ENCODE data around the gene COX4I2. TPM values are rescaled to one million over a fixed set of nuclear protein-coding genes. Genes with fewer than 3 reads are reported as not detected.

COX4I2 gene
- total RNA-seq, 1 donor from 2014 or later, result not detected

- H3K27me3 Mint-ChIP-seq (ENCODE audit: unreplicated experiment), result no peaks in the 10 kb centered on the region
- no peak for DNase-seq (ENCODE audit: extremely low spot score, unreplicated experiment)
- peaks cover 65% of the 10 kb centered on the region for H3K4me1 Mint-ChIP-seq (ENCODE audit: unreplicated experiment)
- no peak overlapping the region for H3K4me3 Mint-ChIP-seq (ENCODE audit: unreplicated experiment)
- no peaks in the 10 kb centered on the region for H3K9me3 Mint-ChIP-seq (ENCODE audit: unreplicated experiment)
- TF ChIP-seq CTCF (IDR thresholded peaks at IDR 0.05), result no peak
- no peak overlapping the region for H3K27ac Mint-ChIP-seq (ENCODE audit: unreplicated experiment)
- peaks cover 18% of the 10 kb centered on the region for H3K36me3 Mint-ChIP-seq (ENCODE audit: unreplicated experiment)
Observed at GRCh38 chr20:31679357-31680285, 41.9 kb downstream of the COX4I2 start.

- no peaks in the 10 kb centered on the region for H3K9me3 Mint-ChIP-seq (ENCODE audit: unreplicated experiment)
- H3K36me3 Mint-ChIP-seq (ENCODE audit: unreplicated experiment), result peaks cover 18% of the 10 kb centered on the region
- H3K27me3 Mint-ChIP-seq (ENCODE audit: unreplicated experiment), result no peaks in the 10 kb centered on the region
- peak overlapping the region; percentile 59 for H3K27ac Mint-ChIP-seq (ENCODE audit: unreplicated experiment)
- no peak for DNase-seq (ENCODE audit: extremely low spot score, unreplicated experiment)
- no peak overlapping the region for H3K4me3 Mint-ChIP-seq (ENCODE audit: unreplicated experiment)
- TF ChIP-seq CTCF (IDR thresholded peaks at IDR 0.05), result no peak
- H3K4me1 Mint-ChIP-seq (ENCODE audit: unreplicated experiment), result peaks cover 56% of the 10 kb centered on the region
Observed at GRCh38 chr20:31680286-31681127, 42.8 kb downstream of the COX4I2 start.

GRCh38 chr20:31681128-31681727 is 43.5 kb downstream of the COX4I2 start:
- no peak overlapping the region for H3K4me3 Mint-ChIP-seq (ENCODE audit: unreplicated experiment)
- peaks cover 49% of the 10 kb centered on the region for H3K4me1 Mint-ChIP-seq (ENCODE audit: unreplicated experiment)
- no peak for DNase-seq (ENCODE audit: extremely low spot score, unreplicated experiment)
- no peaks in the 10 kb centered on the region for H3K27me3 Mint-ChIP-seq (ENCODE audit: unreplicated experiment)
- H3K36me3 Mint-ChIP-seq (ENCODE audit: unreplicated experiment), result peaks cover 22% of the 10 kb centered on the region
- no peak for TF ChIP-seq CTCF (IDR thresholded peaks at IDR 0.05)
- peak overlapping the region; percentile 59 for H3K27ac Mint-ChIP-seq (ENCODE audit: unreplicated experiment)
- H3K9me3 Mint-ChIP-seq (ENCODE audit: unreplicated experiment), result no peaks in the 10 kb centered on the region

GRCh38 chr20:31681769-31682168 is 44.1 kb downstream of the COX4I2 start:
- Mint-ChIP-seq H3K4me1 (ENCODE audit: unreplicated experiment) (peaks cover 43% of the 10 kb centered on the region), H3K9me3 (ENCODE audit: unreplicated experiment) (no peaks in the 10 kb centered on the region), H3K27me3 (ENCODE audit: unreplicated experiment) (no peaks in the 10 kb centered on the region), H3K36me3 (ENCODE audit: unreplicated experiment) (peaks cover 26% of the 10 kb centered on the region), H3K27ac (ENCODE audit: unreplicated experiment) (no peak overlapping the region), H3K4me3 (ENCODE audit: unreplicated experiment) (no peak overlapping the region)
- no peak for DNase-seq (ENCODE audit: extremely low spot score, unreplicated experiment)
- no peak for TF ChIP-seq CTCF (IDR thresholded peaks at IDR 0.05)

Measured in osteocyte (in vitro differentiated cells).